Measurements from ENCODE around the gene TINAGL1. TPM values are rescaled to one million over a fixed set of nuclear protein-coding genes. Genes with fewer than 3 reads are reported as not detected.

TINAGL1 gene
- total and polyA plus RNA-seq, 10 of the 15 experiments (the other 5 are each of a cell fraction or from before 2014, with no cell fraction given), result 0.20 to 0.49 (median 0.23) TPM; not detected in 7

DNA sequence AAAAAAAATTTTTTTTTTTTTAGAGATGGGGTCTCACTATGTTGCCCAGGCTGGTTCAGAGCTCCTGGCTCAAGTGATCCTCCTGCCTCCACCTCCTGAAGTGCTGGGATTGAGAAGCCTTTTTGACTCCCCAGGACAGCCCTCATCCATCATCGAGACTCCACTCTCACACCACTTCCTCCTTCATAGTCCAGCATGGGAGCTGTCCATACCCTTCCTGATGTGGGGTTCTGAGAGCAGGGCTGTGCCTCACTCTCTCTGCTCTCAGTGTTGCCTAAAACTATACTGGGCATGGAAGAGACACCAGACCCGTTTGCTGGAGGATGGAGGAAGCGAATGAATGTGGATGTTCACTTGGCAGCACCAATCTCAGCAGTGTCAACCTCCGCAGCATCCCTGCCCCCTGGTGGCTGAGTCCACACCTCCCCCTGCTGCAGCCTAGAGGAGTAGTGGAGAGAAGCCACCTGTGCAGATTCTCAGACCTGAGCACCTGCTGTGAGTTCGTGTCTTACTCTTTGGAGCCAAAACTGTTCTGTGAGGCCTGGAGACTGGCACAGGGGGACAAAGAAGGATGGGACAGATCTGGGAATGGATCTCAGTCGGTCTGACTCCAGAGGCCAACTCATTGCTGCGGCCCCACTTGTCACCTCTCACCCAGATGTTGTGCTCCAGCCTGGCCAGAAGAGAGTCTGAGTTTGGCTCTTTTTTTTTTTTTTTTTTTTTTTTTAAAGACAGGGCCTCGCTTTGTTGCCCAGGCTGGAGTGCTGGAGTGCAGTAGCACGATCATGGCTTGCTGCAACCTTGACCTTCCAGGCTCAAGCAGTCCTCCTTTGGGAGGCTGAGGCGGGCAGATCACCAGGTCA lies 17.7 kb downstream of the TINAGL1 start (continued):
- TF ChIP-seq, protein P1, sequence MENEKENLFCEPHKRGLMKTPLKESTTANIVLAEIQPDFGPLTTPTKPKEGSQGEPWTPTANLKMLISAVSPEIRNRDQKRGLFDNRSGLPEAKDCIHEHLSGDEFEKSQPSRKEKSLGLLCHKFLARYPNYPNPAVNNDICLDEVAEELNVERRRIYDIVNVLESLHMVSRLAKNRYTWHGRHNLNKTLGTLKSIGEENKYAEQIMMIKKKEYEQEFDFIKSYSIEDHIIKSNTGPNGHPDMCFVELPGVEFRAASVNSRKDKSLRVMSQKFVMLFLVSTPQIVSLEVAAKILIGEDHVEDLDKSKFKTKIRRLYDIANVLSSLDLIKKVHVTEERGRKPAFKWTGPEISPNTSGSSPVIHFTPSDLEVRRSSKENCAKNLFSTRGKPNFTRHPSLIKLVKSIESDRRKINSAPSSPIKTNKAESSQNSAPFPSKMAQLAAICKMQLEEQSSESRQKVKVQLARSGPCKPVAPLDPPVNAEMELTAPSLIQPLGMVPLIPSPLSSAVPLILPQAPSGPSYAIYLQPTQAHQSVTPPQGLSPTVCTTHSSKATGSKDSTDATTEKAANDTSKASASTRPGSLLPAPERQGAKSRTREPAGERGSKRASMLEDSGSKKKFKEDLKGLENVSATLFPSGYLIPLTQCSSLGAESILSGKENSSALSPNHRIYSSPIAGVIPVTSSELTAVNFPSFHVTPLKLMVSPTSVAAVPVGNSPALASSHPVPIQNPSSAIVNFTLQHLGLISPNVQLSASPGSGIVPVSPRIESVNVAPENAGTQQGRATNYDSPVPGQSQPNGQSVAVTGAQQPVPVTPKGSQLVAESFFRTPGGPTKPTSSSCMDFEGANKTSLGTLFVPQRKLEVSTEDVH (IDR thresholded peaks at IDR 0.05; ENCODE audit: low read depth, partially characterized antibody), result no peak
- TF ChIP-seq SMAD1 (IDR thresholded peaks at IDR 0.05; ENCODE audit: low read depth, partially characterized antibody) (no peak), KDM1A (IDR thresholded peaks at IDR 0.05; ENCODE audit: borderline replicate concordance) (no peak), TBL1XR1 (IDR thresholded peaks at IDR 0.05; ENCODE audit: low read depth, low read length) (no peak), NFIC (IDR thresholded peaks at IDR 0.05; ENCODE audit: low read depth, low read length) (no peak), RAD21 (IDR thresholded peaks at IDR 0.05; ENCODE audit: insufficient read depth, low read depth, low read length) (peak; percentile 67), DPF2 (IDR thresholded peaks at IDR 0.05) (no peak)
- TF ChIP-seq, protein P2, sequence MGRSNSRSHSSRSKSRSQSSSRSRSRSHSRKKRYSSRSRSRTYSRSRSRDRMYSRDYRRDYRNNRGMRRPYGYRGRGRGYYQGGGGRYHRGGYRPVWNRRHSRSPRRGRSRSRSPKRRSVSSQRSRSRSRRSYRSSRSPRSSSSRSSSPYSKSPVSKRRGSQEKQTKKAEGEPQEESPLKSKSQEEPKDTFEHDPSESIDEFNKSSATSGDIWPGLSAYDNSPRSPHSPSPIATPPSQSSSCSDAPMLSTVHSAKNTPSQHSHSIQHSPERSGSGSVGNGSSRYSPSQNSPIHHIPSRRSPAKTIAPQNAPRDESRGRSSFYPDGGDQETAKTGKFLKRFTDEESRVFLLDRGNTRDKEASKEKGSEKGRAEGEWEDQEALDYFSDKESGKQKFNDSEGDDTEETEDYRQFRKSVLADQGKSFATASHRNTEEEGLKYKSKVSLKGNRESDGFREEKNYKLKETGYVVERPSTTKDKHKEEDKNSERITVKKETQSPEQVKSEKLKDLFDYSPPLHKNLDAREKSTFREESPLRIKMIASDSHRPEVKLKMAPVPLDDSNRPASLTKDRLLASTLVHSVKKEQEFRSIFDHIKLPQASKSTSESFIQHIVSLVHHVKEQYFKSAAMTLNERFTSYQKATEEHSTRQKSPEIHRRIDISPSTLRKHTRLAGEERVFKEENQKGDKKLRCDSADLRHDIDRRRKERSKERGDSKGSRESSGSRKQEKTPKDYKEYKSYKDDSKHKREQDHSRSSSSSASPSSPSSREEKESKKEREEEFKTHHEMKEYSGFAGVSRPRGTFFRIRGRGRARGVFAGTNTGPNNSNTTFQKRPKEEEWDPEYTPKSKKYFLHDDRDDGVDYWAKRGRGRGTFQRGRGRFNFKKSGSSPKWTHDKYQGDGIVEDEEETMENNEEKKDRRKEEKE (IDR thresholded peaks at IDR 0.05), result no peak
- TF ChIP-seq, protein P3, sequence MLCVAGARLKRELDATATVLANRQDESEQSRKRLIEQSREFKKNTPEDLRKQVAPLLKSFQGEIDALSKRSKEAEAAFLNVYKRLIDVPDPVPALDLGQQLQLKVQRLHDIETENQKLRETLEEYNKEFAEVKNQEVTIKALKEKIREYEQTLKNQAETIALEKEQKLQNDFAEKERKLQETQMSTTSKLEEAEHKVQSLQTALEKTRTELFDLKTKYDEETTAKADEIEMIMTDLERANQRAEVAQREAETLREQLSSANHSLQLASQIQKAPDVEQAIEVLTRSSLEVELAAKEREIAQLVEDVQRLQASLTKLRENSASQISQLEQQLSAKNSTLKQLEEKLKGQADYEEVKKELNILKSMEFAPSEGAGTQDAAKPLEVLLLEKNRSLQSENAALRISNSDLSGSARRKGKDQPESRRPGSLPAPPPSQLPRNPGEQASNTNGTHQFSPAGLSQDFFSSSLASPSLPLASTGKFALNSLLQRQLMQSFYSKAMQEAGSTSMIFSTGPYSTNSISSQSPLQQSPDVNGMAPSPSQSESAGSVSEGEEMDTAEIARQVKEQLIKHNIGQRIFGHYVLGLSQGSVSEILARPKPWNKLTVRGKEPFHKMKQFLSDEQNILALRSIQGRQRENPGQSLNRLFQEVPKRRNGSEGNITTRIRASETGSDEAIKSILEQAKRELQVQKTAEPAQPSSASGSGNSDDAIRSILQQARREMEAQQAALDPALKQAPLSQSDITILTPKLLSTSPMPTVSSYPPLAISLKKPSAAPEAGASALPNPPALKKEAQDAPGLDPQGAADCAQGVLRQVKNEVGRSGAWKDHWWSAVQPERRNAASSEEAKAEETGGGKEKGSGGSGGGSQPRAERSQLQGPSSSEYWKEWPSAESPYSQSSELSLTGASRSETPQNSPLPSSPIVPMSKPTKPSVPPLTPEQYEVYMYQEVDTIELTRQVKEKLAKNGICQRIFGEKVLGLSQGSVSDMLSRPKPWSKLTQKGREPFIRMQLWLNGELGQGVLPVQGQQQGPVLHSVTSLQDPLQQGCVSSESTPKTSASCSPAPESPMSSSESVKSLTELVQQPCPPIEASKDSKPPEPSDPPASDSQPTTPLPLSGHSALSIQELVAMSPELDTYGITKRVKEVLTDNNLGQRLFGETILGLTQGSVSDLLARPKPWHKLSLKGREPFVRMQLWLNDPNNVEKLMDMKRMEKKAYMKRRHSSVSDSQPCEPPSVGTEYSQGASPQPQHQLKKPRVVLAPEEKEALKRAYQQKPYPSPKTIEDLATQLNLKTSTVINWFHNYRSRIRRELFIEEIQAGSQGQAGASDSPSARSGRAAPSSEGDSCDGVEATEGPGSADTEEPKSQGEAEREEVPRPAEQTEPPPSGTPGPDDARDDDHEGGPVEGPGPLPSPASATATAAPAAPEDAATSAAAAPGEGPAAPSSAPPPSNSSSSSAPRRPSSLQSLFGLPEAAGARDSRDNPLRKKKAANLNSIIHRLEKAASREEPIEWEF (IDR thresholded peaks at IDR 0.05; ENCODE audit: insufficient replicate concordance, low read depth, low read length), result no peak
- TF ChIP-seq, protein P4, sequence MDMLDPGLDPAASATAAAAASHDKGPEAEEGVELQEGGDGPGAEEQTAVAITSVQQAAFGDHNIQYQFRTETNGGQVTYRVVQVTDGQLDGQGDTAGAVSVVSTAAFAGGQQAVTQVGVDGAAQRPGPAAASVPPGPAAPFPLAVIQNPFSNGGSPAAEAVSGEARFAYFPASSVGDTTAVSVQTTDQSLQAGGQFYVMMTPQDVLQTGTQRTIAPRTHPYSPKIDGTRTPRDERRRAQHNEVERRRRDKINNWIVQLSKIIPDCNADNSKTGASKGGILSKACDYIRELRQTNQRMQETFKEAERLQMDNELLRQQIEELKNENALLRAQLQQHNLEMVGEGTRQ (IDR thresholded peaks at IDR 0.05; ENCODE audit: borderline replicate concordance, low read depth, low read length), result no peak
- TF ChIP-seq, protein P5, sequence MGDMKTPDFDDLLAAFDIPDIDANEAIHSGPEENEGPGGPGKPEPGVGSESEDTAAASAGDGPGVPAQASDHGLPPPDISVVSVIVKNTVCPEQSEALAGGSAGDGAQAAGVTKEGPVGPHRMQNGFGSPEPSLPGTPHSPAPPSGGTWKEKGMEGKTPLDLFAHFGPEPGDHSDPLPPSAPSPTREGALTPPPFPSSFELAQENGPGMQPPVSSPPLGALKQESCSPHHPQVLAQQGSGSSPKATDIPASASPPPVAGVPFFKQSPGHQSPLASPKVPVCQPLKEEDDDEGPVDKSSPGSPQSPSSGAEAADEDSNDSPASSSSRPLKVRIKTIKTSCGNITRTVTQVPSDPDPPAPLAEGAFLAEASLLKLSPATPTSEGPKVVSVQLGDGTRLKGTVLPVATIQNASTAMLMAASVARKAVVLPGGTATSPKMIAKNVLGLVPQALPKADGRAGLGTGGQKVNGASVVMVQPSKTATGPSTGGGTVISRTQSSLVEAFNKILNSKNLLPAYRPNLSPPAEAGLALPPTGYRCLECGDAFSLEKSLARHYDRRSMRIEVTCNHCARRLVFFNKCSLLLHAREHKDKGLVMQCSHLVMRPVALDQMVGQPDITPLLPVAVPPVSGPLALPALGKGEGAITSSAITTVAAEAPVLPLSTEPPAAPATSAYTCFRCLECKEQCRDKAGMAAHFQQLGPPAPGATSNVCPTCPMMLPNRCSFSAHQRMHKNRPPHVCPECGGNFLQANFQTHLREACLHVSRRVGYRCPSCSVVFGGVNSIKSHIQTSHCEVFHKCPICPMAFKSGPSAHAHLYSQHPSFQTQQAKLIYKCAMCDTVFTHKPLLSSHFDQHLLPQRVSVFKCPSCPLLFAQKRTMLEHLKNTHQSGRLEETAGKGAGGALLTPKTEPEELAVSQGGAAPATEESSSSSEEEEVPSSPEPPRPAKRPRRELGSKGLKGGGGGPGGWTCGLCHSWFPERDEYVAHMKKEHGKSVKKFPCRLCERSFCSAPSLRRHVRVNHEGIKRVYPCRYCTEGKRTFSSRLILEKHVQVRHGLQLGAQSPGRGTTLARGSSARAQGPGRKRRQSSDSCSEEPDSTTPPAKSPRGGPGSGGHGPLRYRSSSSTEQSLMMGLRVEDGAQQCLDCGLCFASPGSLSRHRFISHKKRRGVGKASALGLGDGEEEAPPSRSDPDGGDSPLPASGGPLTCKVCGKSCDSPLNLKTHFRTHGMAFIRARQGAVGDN (IDR thresholded peaks at IDR 0.05), result no peak

Data from GM12878 (cell line).